ENCODE data around the gene ATP10A. TPM values are rescaled to one million over a fixed set of nuclear protein-coding genes. Genes with fewer than 3 reads are reported as not detected.
A peak's percentile ranks its signal among the peaks of the same experiment; 100 is the strongest.

The ATP10A gene
- total RNA-seq, 1 experiment from 2014 or later, result not detected

GRCh38 chr15:25832158-25832557, 31.0 kb downstream of the ATP10A start:
- TF ChIP-seq, protein P1, sequence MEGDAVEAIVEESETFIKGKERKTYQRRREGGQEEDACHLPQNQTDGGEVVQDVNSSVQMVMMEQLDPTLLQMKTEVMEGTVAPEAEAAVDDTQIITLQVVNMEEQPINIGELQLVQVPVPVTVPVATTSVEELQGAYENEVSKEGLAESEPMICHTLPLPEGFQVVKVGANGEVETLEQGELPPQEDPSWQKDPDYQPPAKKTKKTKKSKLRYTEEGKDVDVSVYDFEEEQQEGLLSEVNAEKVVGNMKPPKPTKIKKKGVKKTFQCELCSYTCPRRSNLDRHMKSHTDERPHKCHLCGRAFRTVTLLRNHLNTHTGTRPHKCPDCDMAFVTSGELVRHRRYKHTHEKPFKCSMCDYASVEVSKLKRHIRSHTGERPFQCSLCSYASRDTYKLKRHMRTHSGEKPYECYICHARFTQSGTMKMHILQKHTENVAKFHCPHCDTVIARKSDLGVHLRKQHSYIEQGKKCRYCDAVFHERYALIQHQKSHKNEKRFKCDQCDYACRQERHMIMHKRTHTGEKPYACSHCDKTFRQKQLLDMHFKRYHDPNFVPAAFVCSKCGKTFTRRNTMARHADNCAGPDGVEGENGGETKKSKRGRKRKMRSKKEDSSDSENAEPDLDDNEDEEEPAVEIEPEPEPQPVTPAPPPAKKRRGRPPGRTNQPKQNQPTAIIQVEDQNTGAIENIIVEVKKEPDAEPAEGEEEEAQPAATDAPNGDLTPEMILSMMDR (IDR thresholded peaks at IDR 0.05; ENCODE audit: unreplicated experiment), result no peak
- Mint-ChIP-seq H3K27ac (ENCODE audit: low read depth, unreplicated experiment) (no peak overlapping the region), H3K4me3 (ENCODE audit: unreplicated experiment) (no peak overlapping the region), H3K27me3 (ENCODE audit: insufficient read depth, unreplicated experiment) (no peaks in the 10 kb centered on the region), H3K4me1 (ENCODE audit: insufficient read depth, unreplicated experiment) (no peaks in the 10 kb centered on the region), H3K36me3 (ENCODE audit: insufficient read depth, unreplicated experiment) (no peaks in the 10 kb centered on the region), H3K9me3 (ENCODE audit: unreplicated experiment) (peaks cover 51% of the 10 kb centered on the region)
- CTCF ChIA-PET, result interaction anchor here (0.6 kb wide), 1 partner anchor 207 kb away, joined by 6 read pairs; no protein-coding TSS in a partner anchor
- no TSS peak for BruUV-seq (replicated peaks)
- no peak for DNase-seq (ENCODE audit: unreplicated experiment)
- POLR2A ChIA-PET, result no interaction called here
- intact Hi-C loops (cut with micrococcal nuclease), result no loop called here

- BruUV-seq (replicated peaks), result no TSS peak
- peak; percentile 1 for DNase-seq (ENCODE audit: unreplicated experiment)
- Mint-ChIP-seq H3K27me3 (ENCODE audit: insufficient read depth, unreplicated experiment) (no peaks in the 10 kb centered on the region), H3K9me3 (ENCODE audit: unreplicated experiment) (peaks cover 54% of the 10 kb centered on the region), H3K4me3 (ENCODE audit: unreplicated experiment) (peak overlapping the region; percentile 12), H3K36me3 (ENCODE audit: insufficient read depth, unreplicated experiment) (no peaks in the 10 kb centered on the region), H3K4me1 (ENCODE audit: insufficient read depth, unreplicated experiment) (no peaks in the 10 kb centered on the region), H3K27ac (ENCODE audit: low read depth, unreplicated experiment) (no peak overlapping the region)
- intact Hi-C loops (cut with micrococcal nuclease), result no loop called here
- ChIA-PET CTCF (no interaction called here), POLR2A (no interaction called here)
- TF ChIP-seq, protein P1 (IDR thresholded peaks at IDR 0.05; ENCODE audit: unreplicated experiment), result no peak
Measured at GRCh38 chr15:25830844-25831451, 32.2 kb downstream of the ATP10A start.

- no peak for DNase-seq (ENCODE audit: unreplicated experiment)
- Mint-ChIP-seq H3K36me3 (ENCODE audit: insufficient read depth, unreplicated experiment) (no peaks in the 10 kb centered on the region), H3K4me1 (ENCODE audit: insufficient read depth, unreplicated experiment) (no peaks in the 10 kb centered on the region), H3K27ac (ENCODE audit: low read depth, unreplicated experiment) (no peak overlapping the region), H3K9me3 (ENCODE audit: unreplicated experiment) (peaks cover 58% of the 10 kb centered on the region), H3K4me3 (ENCODE audit: unreplicated experiment) (no peak overlapping the region), H3K27me3 (ENCODE audit: insufficient read depth, unreplicated experiment) (no peaks in the 10 kb centered on the region)
- no TSS peak for BruUV-seq (replicated peaks)
- CTCF ChIA-PET, result interaction anchor here (0.5 kb wide), 1 partner anchor 508 kb away, joined by 3 read pairs; no protein-coding TSS in a partner anchor
- POLR2A ChIA-PET, result no interaction called here
- intact Hi-C loops (cut with micrococcal nuclease), result no loop called here
- TF ChIP-seq, protein P1 (IDR thresholded peaks at IDR 0.05; ENCODE audit: unreplicated experiment), result no peak
Measured at GRCh38 chr15:25829073-25829472, 34.1 kb downstream of the ATP10A start.

GRCh38 chr15:25825207-25825606, 37.9 kb downstream of the ATP10A start:
- intact Hi-C loops (cut with micrococcal nuclease), result no loop called here
- no TSS peak for BruUV-seq (replicated peaks)
- H3K4me3 Mint-ChIP-seq (ENCODE audit: unreplicated experiment), result no peak overlapping the region
- CTCF ChIA-PET, result no interaction called here
- no peak overlapping the region for H3K27ac Mint-ChIP-seq (ENCODE audit: low read depth, unreplicated experiment)
- H3K9me3 Mint-ChIP-seq (ENCODE audit: unreplicated experiment), result peaks cover 46% of the 10 kb centered on the region
- DNase-seq (ENCODE audit: unreplicated experiment), result no peak
- H3K27me3 Mint-ChIP-seq (ENCODE audit: insufficient read depth, unreplicated experiment), result no peaks in the 10 kb centered on the region
- no peaks in the 10 kb centered on the region for H3K4me1 Mint-ChIP-seq (ENCODE audit: insufficient read depth, unreplicated experiment)
- POLR2A ChIA-PET, result no interaction called here
- TF ChIP-seq, protein P1 (IDR thresholded peaks at IDR 0.05; ENCODE audit: unreplicated experiment), result no peak
- no peaks in the 10 kb centered on the region for H3K36me3 Mint-ChIP-seq (ENCODE audit: insufficient read depth, unreplicated experiment)
